Hepatocyte (in vitro differentiated cells): ENCODE results near the gene GRIK2. TPM values are rescaled to one million over a fixed set of nuclear protein-coding genes. Genes with fewer than 3 reads are reported as not detected.

Experiments
- DNase-seq: peaks from one replicate; pipeline ENCODE4 v3.0.0-alpha.2; 2016; ENCODE audit warnings: low spot score
- H2AFZ ChIP-seq: fragments of 200-600 bp; sonication (generic); 2 replicates; pipeline ENCODE4 v1.6.0; 2016; ENCODE audit warnings: antibody characterized with exemption, mild to moderate bottlenecking
- H3K27ac ChIP-seq: fragments of 200-600 bp; sonication (generic); 2 replicates; pipeline ENCODE4 v1.5.1; 2016; ENCODE audit warnings: mild to moderate bottlenecking
- H3K27me3 ChIP-seq: fragments of 200-600 bp; sonication (generic); 2 replicates; pipeline ENCODE4 v1.6.1; 2016
- H3K36me3 ChIP-seq: fragments of 200-600 bp; sonication (generic); replicated peaks from 2 replicates; pipeline ENCODE4 v1.5.1; 2016; ENCODE audit warnings: low read depth; ENCODE audit not compliant: insufficient read depth
- H3K4me1 ChIP-seq: fragments of 200-600 bp; sonication (generic); 2 replicates; pipeline ENCODE4 v1.5.1; 2016; ENCODE audit warnings: mild to moderate bottlenecking, moderate library complexity; ENCODE audit not compliant: insufficient read depth
- H3K4me2 ChIP-seq: fragments of 200-600 bp; sonication (generic); 2 replicates; pipeline ENCODE4 v1.6.0; 2016
- H3K4me3 ChIP-seq: fragments of 200-600 bp; sonication (generic); 2 replicates; pipeline ENCODE4 v1.5.1; 2016; ENCODE audit warnings: mild to moderate bottlenecking
- H3K79me2 ChIP-seq: fragments of 200-600 bp; sonication (generic); 2 replicates; pipeline ENCODE4 v1.6.0; 2017; ENCODE audit warnings: mild to moderate bottlenecking
- H3K9me2 ChIP-seq: fragments of 200-600 bp; sonication (generic); replicated peaks from 2 replicates; pipeline ENCODE4 v1.6.0; 2017; ENCODE audit warnings: mild to moderate bottlenecking; ENCODE audit not compliant: insufficient read depth
- H3K9me3 ChIP-seq: fragments of 200-600 bp; sonication (generic); 2 replicates; pipeline ENCODE4 v1.5.1; 2016; ENCODE audit warnings: low read depth, mild to moderate bottlenecking
- H4K20me1 ChIP-seq: fragments of 200-600 bp; sonication (generic); 2 replicates; pipeline ENCODE4 v1.6.0; 2016; ENCODE audit warnings: mild to moderate bottlenecking; ENCODE audit not compliant: insufficient read depth, poor library complexity, severe bottlenecking
- EZH2 ChIP-seq: fragments of 200-600 bp; sonication (generic); IDR thresholded peaks from 2 replicates; pipeline ENCODE4 v1.6.1; 2016; ENCODE audit warnings: antibody characterized with exemption, mild to moderate bottlenecking, borderline replicate concordance
- EZH2phosphoT487 ChIP-seq: fragments of 200-600 bp; sonication (generic); IDR thresholded peaks from one replicate; pipeline ENCODE4 v1.6.1; 2018; ENCODE audit warnings: antibody characterized with exemption, mild to moderate bottlenecking, low read depth, moderate library complexity; ENCODE audit not compliant: unreplicated experiment, severe bottlenecking
- WGBS: methylation state at CpG from one replicate; pipeline ENCODE4 v1.1.6; 2016; ENCODE audit warnings: low lambda C conversion rate; ENCODE audit errors: missing lambda C conversion rate; 5-methylcytosine and 5-hydroxymethylcytosine counted together
- polyA plus RNA-seq: library from polyadenylated mRNA; unstranded; fragments of >200 nt; fragmentation: Nextera tagmentation; extraction: Ambion mirVana; gene quantifications from 2 replicates; pipeline ENCODE4 v1.2.1, GENCODE V29; 2016
- total RNA-seq: library from RNA; depleted of rRNA; stranded (reverse); fragments of >200 nt; gene quantifications from 2 replicates; pipeline ENCODE4 v1.2.3, GENCODE V29; 2014
- TF ChIP-seq, protein P1 (sequence below): fragments of 200-600 bp; sonication (generic); IDR thresholded peaks from 2 replicates; pipeline ENCODE4 v1.5.1; 2016; ENCODE audit warnings: antibody characterized with exemption, mild to moderate bottlenecking; ENCODE audit not compliant: poor library complexity

GRIK2 gene
- total and polyA plus RNA-seq, 2 experiments from 2014 or later = 5.8 to 6.2 TPM

DNA sequence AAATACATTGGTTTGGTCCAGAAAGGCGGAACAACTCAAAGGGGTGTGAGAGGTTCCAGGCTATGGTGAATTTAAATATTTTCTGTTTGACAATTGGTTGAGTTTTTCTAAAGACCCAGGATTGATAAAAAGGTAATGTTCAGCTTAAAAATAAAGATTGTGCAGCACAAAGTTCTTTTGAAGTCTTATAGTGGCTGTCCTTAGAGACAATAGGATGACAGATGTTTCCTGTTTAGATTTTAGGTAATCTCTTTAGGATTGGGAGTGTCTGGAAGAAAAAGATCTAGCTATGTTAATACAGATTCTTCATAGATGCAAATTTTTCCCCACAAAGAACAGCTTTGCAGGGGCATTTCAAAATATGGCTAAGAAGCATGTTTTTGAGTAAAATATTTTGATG is 119.7 kb downstream of the GRIK2 start:
- H3K9me3 ChIP-seq = no peaks in the 10 kb centered on the region
- 89% methylated on average over 1 of the region's 1 CpG for WGBS
- no peak overlapping the region for H2AFZ ChIP-seq
- H3K27me3 ChIP-seq = no peaks in the 10 kb centered on the region
- no peak overlapping the region for H3K4me3 ChIP-seq
- no peaks in the 10 kb centered on the region for H3K36me3 ChIP-seq
- no peaks in the 10 kb centered on the region for H4K20me1 ChIP-seq
- DNase-seq = no peak
- H3K79me2 ChIP-seq = no peaks in the 10 kb centered on the region
- no peak for TF ChIP-seq EZH2phosphoT487
- TF ChIP-seq, protein P1, sequence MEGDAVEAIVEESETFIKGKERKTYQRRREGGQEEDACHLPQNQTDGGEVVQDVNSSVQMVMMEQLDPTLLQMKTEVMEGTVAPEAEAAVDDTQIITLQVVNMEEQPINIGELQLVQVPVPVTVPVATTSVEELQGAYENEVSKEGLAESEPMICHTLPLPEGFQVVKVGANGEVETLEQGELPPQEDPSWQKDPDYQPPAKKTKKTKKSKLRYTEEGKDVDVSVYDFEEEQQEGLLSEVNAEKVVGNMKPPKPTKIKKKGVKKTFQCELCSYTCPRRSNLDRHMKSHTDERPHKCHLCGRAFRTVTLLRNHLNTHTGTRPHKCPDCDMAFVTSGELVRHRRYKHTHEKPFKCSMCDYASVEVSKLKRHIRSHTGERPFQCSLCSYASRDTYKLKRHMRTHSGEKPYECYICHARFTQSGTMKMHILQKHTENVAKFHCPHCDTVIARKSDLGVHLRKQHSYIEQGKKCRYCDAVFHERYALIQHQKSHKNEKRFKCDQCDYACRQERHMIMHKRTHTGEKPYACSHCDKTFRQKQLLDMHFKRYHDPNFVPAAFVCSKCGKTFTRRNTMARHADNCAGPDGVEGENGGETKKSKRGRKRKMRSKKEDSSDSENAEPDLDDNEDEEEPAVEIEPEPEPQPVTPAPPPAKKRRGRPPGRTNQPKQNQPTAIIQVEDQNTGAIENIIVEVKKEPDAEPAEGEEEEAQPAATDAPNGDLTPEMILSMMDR = no peak
- TF ChIP-seq EZH2 = no peak
- no peak overlapping the region for H3K27ac ChIP-seq
- no peaks in the 10 kb centered on the region for H3K9me2 ChIP-seq
- no peak overlapping the region for H3K4me2 ChIP-seq
- H3K4me1 ChIP-seq = no peaks in the 10 kb centered on the region

DNA sequence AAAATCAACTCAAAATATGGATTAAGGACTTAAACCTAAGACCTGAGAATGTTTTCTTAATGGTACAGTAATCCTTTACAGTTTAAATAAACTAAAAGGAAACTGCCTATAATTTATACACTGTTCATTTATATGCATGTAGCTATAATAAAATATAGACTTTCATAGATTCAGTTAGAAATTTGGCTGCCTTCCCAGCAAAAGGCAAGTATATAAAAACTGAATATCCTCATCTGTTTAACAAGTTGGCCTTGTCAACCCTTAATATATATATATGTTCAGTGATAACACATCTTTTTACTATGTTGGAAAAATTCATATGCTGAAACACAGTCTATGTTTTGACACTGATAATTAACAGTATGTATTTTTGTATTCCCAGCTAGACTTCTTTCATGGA is 123.1 kb downstream of the GRIK2 start:
- no peaks in the 10 kb centered on the region for H3K9me3 ChIP-seq
- no peak overlapping the region for H3K4me3 ChIP-seq
- DNase-seq = no peak
- H3K36me3 ChIP-seq = no peaks in the 10 kb centered on the region
- H3K27ac ChIP-seq = no peak overlapping the region
- no peaks in the 10 kb centered on the region for H4K20me1 ChIP-seq
- no peaks in the 10 kb centered on the region for H3K79me2 ChIP-seq
- H3K4me1 ChIP-seq = no peaks in the 10 kb centered on the region
- no peak overlapping the region for H2AFZ ChIP-seq
- TF ChIP-seq EZH2 (no peak), EZH2phosphoT487 (no peak)
- TF ChIP-seq, protein P1 = no peak
- no peaks in the 10 kb centered on the region for H3K9me2 ChIP-seq
- no peak overlapping the region for H3K4me2 ChIP-seq
- no peaks in the 10 kb centered on the region for H3K27me3 ChIP-seq

DNA sequence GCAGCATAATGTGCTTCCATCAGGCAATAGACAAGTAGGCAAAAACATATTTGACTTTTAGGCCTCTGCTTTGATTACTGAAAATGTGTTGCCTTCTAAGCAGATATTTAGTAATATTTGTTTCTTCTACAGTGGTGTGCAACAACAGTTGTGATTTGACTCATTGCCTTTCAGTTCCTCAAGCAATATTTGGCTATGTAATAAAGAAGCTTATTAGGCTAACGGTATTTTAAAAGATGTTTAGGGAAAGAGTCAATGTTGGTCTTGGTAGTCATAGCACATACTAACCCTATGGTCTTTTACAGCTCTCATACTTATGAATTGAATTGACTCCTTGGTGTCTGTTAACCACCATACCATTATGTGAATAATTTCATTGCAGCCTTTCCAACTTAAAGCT is 124.1 kb downstream of the GRIK2 start:
- no peaks in the 10 kb centered on the region for H3K9me2 ChIP-seq
- 91% methylated on average over 1 of the region's 1 CpG for WGBS
- H3K4me1 ChIP-seq = no peaks in the 10 kb centered on the region
- H3K36me3 ChIP-seq = no peaks in the 10 kb centered on the region
- no peak overlapping the region for H3K4me3 ChIP-seq
- H2AFZ ChIP-seq = no peak overlapping the region
- no peaks in the 10 kb centered on the region for H3K27me3 ChIP-seq
- no peaks in the 10 kb centered on the region for H3K79me2 ChIP-seq
- no peak for DNase-seq
- no peaks in the 10 kb centered on the region for H3K9me3 ChIP-seq
- H4K20me1 ChIP-seq = no peaks in the 10 kb centered on the region
- no peak for TF ChIP-seq EZH2phosphoT487
- no peak overlapping the region for H3K4me2 ChIP-seq
- H3K27ac ChIP-seq = no peak overlapping the region

DNA sequence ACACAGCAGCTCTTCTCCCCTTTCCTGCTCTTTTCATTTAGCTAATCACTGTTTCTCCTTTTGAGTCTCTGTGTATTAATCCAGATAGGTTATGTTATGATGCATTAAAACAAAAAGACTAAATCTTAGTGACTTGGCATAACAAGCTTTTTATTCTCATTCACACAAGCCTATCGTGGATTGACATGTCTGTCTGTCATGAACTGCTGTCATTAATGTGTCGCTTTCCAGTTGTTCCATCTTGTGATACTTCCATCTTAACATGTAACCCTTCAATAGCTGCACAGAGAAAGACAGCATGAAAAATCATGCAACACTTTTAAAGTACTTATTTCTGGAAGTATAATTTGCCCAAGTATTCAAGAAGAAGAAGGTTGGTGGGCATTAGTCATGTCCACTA is 128.7 kb downstream of the GRIK2 start:
- no peak for DNase-seq
- no peak overlapping the region for H3K27ac ChIP-seq
- H3K9me3 ChIP-seq = no peaks in the 10 kb centered on the region
- H3K4me1 ChIP-seq = no peaks in the 10 kb centered on the region
- H3K4me3 ChIP-seq = no peak overlapping the region
- no peaks in the 10 kb centered on the region for H3K79me2 ChIP-seq
- H3K9me2 ChIP-seq = no peaks in the 10 kb centered on the region
- H3K27me3 ChIP-seq = no peaks in the 10 kb centered on the region
- no peak overlapping the region for H3K4me2 ChIP-seq
- TF ChIP-seq, protein P1 = no peak
- no peak for TF ChIP-seq EZH2phosphoT487
- no peak for TF ChIP-seq EZH2
- no peaks in the 10 kb centered on the region for H3K36me3 ChIP-seq
- no peaks in the 10 kb centered on the region for H4K20me1 ChIP-seq
- H2AFZ ChIP-seq = no peak overlapping the region
- WGBS = 95% methylated on average over 2 of the region's 2 CpGs
